Measurements from ENCODE around the gene RDH5. TPM values are rescaled to one million over a fixed set of nuclear protein-coding genes. Genes with fewer than 3 reads are reported as not detected.

RDH5 gene
- total RNA-seq, 1 donor from 2014 or later = 7.1 TPM

Other genes with a start within 250 kb of the RDH5 start
- not detected in 2 replicates for gene OR6C68, start 228.0 kb upstream of the RDH5 start, total RNA-seq
- gene OR6C4, start 170.8 kb upstream of the RDH5 start, total RNA-seq = not detected in 2 replicates
- gene OR2AP1, start 147.9 kb upstream of the RDH5 start, total RNA-seq = not detected in 2 replicates
- gene OR10P1, start 83.5 kb upstream of the RDH5 start, total RNA-seq = not detected in 2 replicates
- gene ITGA7, start 12.5 kb upstream of the RDH5 start, total RNA-seq = 0.65 and 1.5 TPM in 2 replicates
- gene BLOC1S1, start 4.3 kb upstream of the RDH5 start, total RNA-seq = 62.7 and 64.8 TPM in 2 replicates
- 190 and 196 TPM in 2 replicates for gene CD63, start 8.6 kb downstream of the RDH5 start, total RNA-seq
- gene GDF11, start 22.7 kb downstream of the RDH5 start, total RNA-seq = 14.3 and 15.1 TPM in 2 replicates
- gene SARNP, start 97.3 kb downstream of the RDH5 start, total RNA-seq = 76.6 and 81.6 TPM in 2 replicates
- 49.8 and 55.8 TPM in 2 replicates for gene ORMDL2, start 97.6 kb downstream of the RDH5 start, total RNA-seq
- 39.8 and 42.0 TPM in 2 replicates for gene DNAJC14, start 109.2 kb downstream of the RDH5 start, total RNA-seq
- not detected in 2 replicates for gene MMP19, start 122.5 kb downstream of the RDH5 start, total RNA-seq
- 34.8 and 35.6 TPM in 2 replicates for gene PYM1, start 207.5 kb downstream of the RDH5 start, total RNA-seq
- gene DGKA, start 210.8 kb downstream of the RDH5 start, total RNA-seq = 355 and 365 TPM in 2 replicates
- not detected in 2 replicates for gene PMEL, start 245.6 kb downstream of the RDH5 start, total RNA-seq
- gene CDK2, start 246.4 kb downstream of the RDH5 start, total RNA-seq = 108 and 110 TPM in 2 replicates